Vagina (tissue), 2 donors: Measurements from ENCODE around the gene NAGPA.

Source experiments
- POLR2A ChIP-seq, 2 donors: fragments of 450-650 bp; IDR thresholded peaks; one replicate each; pipeline ENCODE4 v1.6.1; 2017; ENCODE audit warnings: antibody characterized with exemption in 2 of 2, mild to moderate bottlenecking in 2 of 2, moderate library complexity in 2 of 2
- POLR2AphosphoS5 ChIP-seq, 2 donors: sonication (generic); formaldehyde crosslinking; IDR thresholded peaks; one replicate each; pipeline ENCODE4 v1.9.0; 2017; ENCODE audit warnings: antibody characterized with exemption in 2 of 2, mild to moderate bottlenecking in 2 of 2, low read depth in 1 of 2; ENCODE audit not compliant: insufficient read depth in 1 of 2
- TF ChIP-seq, protein P1 (sequence below), 3 experiments: fragments of 450-650 bp in 2 of 3; fragments of 200-600 bp in 1 of 3; sonication (generic) in 1 of 3; IDR thresholded peaks; one replicate each; pipeline ENCODE4 v1.5.1; 2017 to 2019; ENCODE audit warnings: antibody characterized with exemption in 3 of 3, mild to moderate bottlenecking in 2 of 3, moderate library complexity in 2 of 3

GRCh38 chr16:5000573-5001001 lies 33.1 kb downstream of the NAGPA start:
- TF ChIP-seq, protein P1, sequence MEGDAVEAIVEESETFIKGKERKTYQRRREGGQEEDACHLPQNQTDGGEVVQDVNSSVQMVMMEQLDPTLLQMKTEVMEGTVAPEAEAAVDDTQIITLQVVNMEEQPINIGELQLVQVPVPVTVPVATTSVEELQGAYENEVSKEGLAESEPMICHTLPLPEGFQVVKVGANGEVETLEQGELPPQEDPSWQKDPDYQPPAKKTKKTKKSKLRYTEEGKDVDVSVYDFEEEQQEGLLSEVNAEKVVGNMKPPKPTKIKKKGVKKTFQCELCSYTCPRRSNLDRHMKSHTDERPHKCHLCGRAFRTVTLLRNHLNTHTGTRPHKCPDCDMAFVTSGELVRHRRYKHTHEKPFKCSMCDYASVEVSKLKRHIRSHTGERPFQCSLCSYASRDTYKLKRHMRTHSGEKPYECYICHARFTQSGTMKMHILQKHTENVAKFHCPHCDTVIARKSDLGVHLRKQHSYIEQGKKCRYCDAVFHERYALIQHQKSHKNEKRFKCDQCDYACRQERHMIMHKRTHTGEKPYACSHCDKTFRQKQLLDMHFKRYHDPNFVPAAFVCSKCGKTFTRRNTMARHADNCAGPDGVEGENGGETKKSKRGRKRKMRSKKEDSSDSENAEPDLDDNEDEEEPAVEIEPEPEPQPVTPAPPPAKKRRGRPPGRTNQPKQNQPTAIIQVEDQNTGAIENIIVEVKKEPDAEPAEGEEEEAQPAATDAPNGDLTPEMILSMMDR (IDR thresholded peaks at IDR 0.05), result no peak
- TF ChIP-seq POLR2A (IDR thresholded peaks at IDR 0.05) (no peak), POLR2AphosphoS5 (IDR thresholded peaks at IDR 0.05; ENCODE audit: insufficient read depth in 1 of 2, low read depth in 1 of 2) (no peak)
